ENCODE measurements around the gene DIRAS1. TPM values are rescaled to one million over a fixed set of nuclear protein-coding genes. Genes with fewer than 3 reads are reported as not detected.

The DIRAS1 gene
- total RNA-seq, 1 donor from 2014 or later = 47.1 TPM

DNA sequence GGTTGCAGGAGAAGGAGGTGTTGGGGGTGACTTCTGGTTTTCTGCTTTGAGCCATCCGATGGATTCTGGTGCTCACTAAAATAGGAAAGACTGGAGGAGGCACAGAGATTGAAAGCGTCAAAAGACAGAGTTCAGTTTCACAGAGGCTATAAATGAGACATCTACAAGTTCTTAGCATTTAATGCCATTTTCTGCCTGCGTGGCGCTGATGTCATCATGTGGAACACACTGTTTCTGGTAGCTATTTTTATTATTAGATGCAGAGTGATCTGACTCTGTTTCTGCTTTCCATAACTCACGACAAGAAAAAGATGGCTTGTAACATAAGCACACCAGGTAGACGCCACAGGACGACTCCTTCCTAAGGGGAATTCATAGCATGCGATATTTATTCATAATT, 21.9 kb upstream of the DIRAS1 start:
- H3K4me3 Mint-ChIP-seq (ENCODE audit: unreplicated experiment) = no peak overlapping the region
- peaks cover 2% of the 10 kb centered on the region for H3K9me3 Mint-ChIP-seq (ENCODE audit: unreplicated experiment)
- H3K27me3 Mint-ChIP-seq (ENCODE audit: unreplicated experiment) = peaks cover 15% of the 10 kb centered on the region
- no peaks in the 10 kb centered on the region for H3K4me1 Mint-ChIP-seq (ENCODE audit: low read depth, unreplicated experiment)
- no peak for TF ChIP-seq CTCF (IDR thresholded peaks at IDR 0.05; ENCODE audit: partially characterized antibody, unreplicated experiment)
- H3K27ac Mint-ChIP-seq (ENCODE audit: unreplicated experiment) = no peak overlapping the region
- no peak for DNase-seq
- H3K36me3 Mint-ChIP-seq (ENCODE audit: unreplicated experiment) = no peaks in the 10 kb centered on the region

DNA sequence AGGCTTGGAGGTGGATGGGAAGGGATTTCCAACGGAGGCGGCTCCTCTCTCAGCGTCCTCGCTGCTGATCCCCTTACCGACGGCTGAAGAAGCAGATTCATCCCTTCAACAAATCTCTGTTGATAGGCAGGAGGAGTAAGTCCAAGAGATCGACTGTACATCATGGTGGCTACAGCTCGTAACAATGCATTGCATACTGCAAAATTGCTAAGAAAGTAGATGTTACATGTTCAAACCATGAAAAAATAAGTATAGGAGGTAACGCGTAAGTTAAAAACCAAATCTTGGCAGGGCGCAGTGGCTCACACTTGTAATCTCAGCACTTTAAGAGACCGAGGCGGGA, 19.1 kb upstream of the DIRAS1 start:
- no peak for TF ChIP-seq CTCF (IDR thresholded peaks at IDR 0.05; ENCODE audit: partially characterized antibody, unreplicated experiment)
- Mint-ChIP-seq H3K9me3 (ENCODE audit: unreplicated experiment) (no peaks in the 10 kb centered on the region), H3K4me3 (ENCODE audit: unreplicated experiment) (peak overlapping the region; percentile 73), H3K36me3 (ENCODE audit: unreplicated experiment) (no peaks in the 10 kb centered on the region), H3K4me1 (ENCODE audit: low read depth, unreplicated experiment) (no peaks in the 10 kb centered on the region), H3K27ac (ENCODE audit: unreplicated experiment) (peak overlapping the region; percentile 75), H3K27me3 (ENCODE audit: unreplicated experiment) (peaks cover 15% of the 10 kb centered on the region)
- DNase-seq = no peak

DNA sequence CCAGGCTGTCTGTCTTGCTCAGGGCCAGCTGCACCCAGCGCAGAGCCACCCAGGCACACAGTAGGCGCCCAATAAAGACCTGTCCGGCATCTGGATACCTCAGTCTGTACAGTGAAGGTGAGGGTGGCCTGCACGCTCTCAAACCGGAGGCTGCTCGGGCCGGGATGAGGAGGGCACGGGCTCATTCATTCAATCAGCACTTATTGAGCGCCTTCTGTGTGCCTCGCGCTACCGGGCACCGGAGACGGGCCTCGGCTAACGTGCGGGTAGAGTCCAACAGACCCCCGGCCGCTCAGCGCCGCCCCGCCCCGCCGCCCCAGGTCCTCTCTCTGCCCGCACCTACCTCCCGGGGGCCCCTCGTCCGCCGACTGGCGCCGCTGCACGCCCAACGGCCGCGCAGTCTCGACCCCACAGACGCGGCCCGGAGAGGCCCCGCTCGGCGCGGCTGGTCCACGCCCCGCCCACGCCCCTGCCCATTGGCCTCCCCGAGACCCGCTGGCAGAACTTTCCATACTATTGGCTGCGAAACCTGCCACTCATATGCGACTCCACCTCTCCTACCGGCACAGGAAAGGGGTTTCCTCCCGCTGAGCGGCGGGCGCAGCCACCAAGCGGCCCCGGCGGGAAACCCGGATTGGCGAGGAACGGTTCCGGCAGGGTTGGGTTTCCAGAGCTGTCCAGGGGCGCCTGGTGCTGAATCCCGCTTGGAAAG, 18.6 kb upstream of the DIRAS1 start, which contains the start of gene SLC39A3:
Gene SLC39A3 (minus strand): TSS at position 416 of the 712 bp plus-strand sequence. CDS start 2,760 bp downstream, outside the sequence.
- peak within 1 kb of the TSS; percentile 75 for H3K27ac Mint-ChIP-seq (ENCODE audit: unreplicated experiment)
- no peaks in the 10 kb centered on the region for H3K36me3 Mint-ChIP-seq (ENCODE audit: unreplicated experiment)
- peaks cover 15% of the 10 kb centered on the region for H3K27me3 Mint-ChIP-seq (ENCODE audit: unreplicated experiment)
- TF ChIP-seq CTCF (IDR thresholded peaks at IDR 0.05; ENCODE audit: partially characterized antibody, unreplicated experiment) = no peak
- DNase-seq = peak; percentile 99
- peak within 1 kb of the TSS; percentile 82 for H3K4me3 Mint-ChIP-seq (ENCODE audit: unreplicated experiment)
- no peaks in the 10 kb centered on the region for H3K4me1 Mint-ChIP-seq (ENCODE audit: low read depth, unreplicated experiment)
- no peaks in the 10 kb centered on the region for H3K9me3 Mint-ChIP-seq (ENCODE audit: unreplicated experiment)

GRCh38 chr19:2736550-2737190, 15.5 kb upstream of the DIRAS1 start:
- peaks cover 9% of the 10 kb centered on the region for H3K27me3 Mint-ChIP-seq (ENCODE audit: unreplicated experiment)
- no peaks in the 10 kb centered on the region for H3K36me3 Mint-ChIP-seq (ENCODE audit: unreplicated experiment)
- no peak for TF ChIP-seq CTCF (IDR thresholded peaks at IDR 0.05; ENCODE audit: partially characterized antibody, unreplicated experiment)
- H3K4me3 Mint-ChIP-seq (ENCODE audit: unreplicated experiment) = no peak overlapping the region
- no peak overlapping the region for H3K27ac Mint-ChIP-seq (ENCODE audit: unreplicated experiment)
- H3K4me1 Mint-ChIP-seq (ENCODE audit: low read depth, unreplicated experiment) = peaks cover 7% of the 10 kb centered on the region
- DNase-seq = no peak
- no peaks in the 10 kb centered on the region for H3K9me3 Mint-ChIP-seq (ENCODE audit: unreplicated experiment)

DNA sequence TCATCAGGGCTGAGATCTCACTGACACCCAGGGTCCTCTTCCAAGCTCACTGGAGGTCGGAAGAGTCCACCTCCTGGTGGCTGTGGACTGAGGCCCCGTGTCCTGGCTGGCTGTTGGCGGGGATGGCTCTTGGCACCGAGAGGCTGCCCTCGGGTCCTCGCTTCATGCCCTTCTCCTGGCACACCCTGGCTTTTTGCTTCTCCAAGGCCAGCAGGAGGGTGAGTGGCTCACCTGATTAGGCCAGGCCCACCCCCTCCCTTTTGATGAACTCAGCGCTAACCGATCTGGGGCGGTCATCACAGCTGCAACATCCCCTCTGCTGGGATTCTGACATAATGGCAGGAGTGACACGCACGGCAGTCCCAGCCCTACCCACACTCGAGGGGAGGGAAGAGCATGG, 14.2 kb upstream of the DIRAS1 start:
- Mint-ChIP-seq H3K36me3 (ENCODE audit: unreplicated experiment) (no peaks in the 10 kb centered on the region), H3K4me1 (ENCODE audit: low read depth, unreplicated experiment) (peaks cover 7% of the 10 kb centered on the region), H3K9me3 (ENCODE audit: unreplicated experiment) (no peaks in the 10 kb centered on the region), H3K27ac (ENCODE audit: unreplicated experiment) (no peak overlapping the region), H3K4me3 (ENCODE audit: unreplicated experiment) (no peak overlapping the region), H3K27me3 (ENCODE audit: unreplicated experiment) (peaks cover 9% of the 10 kb centered on the region)
- no peak for DNase-seq
- TF ChIP-seq CTCF (IDR thresholded peaks at IDR 0.05; ENCODE audit: partially characterized antibody, unreplicated experiment) = no peak
